ENCODE data around the gene CYP1A2. TPM values are rescaled to one million over a fixed set of nuclear protein-coding genes. Genes with fewer than 3 reads are reported as not detected.

The CYP1A2 gene
- total RNA-seq, 3 donors from 2014 or later (not counting 1 experiment from before 2014, with no cell fraction given), result not detected

- Histone ChIP-seq H3K4me3 (ENCODE audit: low read length) (no peak overlapping the region), H3K36me3 (ENCODE audit: control insufficient read depth, insufficient read depth, low read length) (peaks cover 16% of the 10 kb centered on the region), H3K27me3 (ENCODE audit: control insufficient read depth, insufficient read depth, low read length) (no peaks in the 10 kb centered on the region), H3K27ac (ENCODE audit: low read length) (peak overlapping the region; percentile 94), H3K4me1 (ENCODE audit: control insufficient read depth, insufficient read depth, low read length) (peaks cover 95% of the 10 kb centered on the region), H3K9me3 (ENCODE audit: control insufficient read depth, insufficient read depth, low read length) (no peaks in the 10 kb centered on the region)
- Mint-ChIP-seq H3K36me3 (no peaks in the 10 kb centered on the region), H3K9me3 (no peaks in the 10 kb centered on the region), H3K4me1 (peaks cover 82 to 94% of the 10 kb centered on the region in 2 donors), H3K27ac (peak overlapping the region; percentile 95 to 100), H3K27me3 (ENCODE audit: low read depth in 2 of 2) (no peaks in the 10 kb centered on the region), H3K4me3 (peak overlapping the region; percentile 81)
- no peak for ATAC-seq
- WGBS (ENCODE audit: insufficient coverage), result no CpG with 5 or more reads among the region's 1 CpG
- no peak for DNase-seq
- no peak for TF ChIP-seq CTCF (IDR thresholded peaks at IDR 0.05)
- intact Hi-C loops (cut with micrococcal nuclease), result loop anchor here (2.0 kb wide), 1 partner anchor 14 kb away; no protein-coding TSS in a partner anchor
Measured at GRCh38 chr15:74791007-74791406, 42.4 kb downstream of the CYP1A2 start.

GRCh38 chr15:74791667-74792066 lies 43.0 kb downstream of the CYP1A2 start:
- peak overlapping the region; percentile 95 to 100 for H3K27ac Mint-ChIP-seq

GRCh38 chr15:74792227-74793016 lies 43.8 kb downstream of the CYP1A2 start:
- ATAC-seq (no peak), DNase-seq (peak in 1 of 2 donors; percentile 59)
- Mint-ChIP-seq H3K27ac (peak overlapping the region; percentile 95 to 100), H3K9me3 (no peaks in the 10 kb centered on the region), H3K27me3 (ENCODE audit: low read depth in 2 of 2) (no peaks in the 10 kb centered on the region), H3K36me3 (no peaks in the 10 kb centered on the region), H3K4me1 (peaks cover 76 to 89% of the 10 kb centered on the region in 2 donors), H3K4me3 (peak overlapping the region; percentile 81)
- peaks cover 13% of the 10 kb centered on the region for H3K36me3 ChIP-seq (ENCODE audit: control insufficient read depth, insufficient read depth, low read length)
- intact Hi-C loops (cut with micrococcal nuclease), result no loop called here
- no peaks in the 10 kb centered on the region for H3K9me3 ChIP-seq (ENCODE audit: control insufficient read depth, insufficient read depth, low read length)
- H3K27ac ChIP-seq (ENCODE audit: low read length), result peak overlapping the region; percentile 70
- TF ChIP-seq CTCF (IDR thresholded peaks at IDR 0.05), result no peak
- WGBS (ENCODE audit: insufficient coverage), result 37% methylated on average over 12 of the region's 12 CpGs
- H3K27me3 ChIP-seq (ENCODE audit: control insufficient read depth, insufficient read depth, low read length), result no peaks in the 10 kb centered on the region
- H3K4me3 ChIP-seq (ENCODE audit: low read length), result no peak overlapping the region
- peaks cover 95% of the 10 kb centered on the region for H3K4me1 ChIP-seq (ENCODE audit: control insufficient read depth, insufficient read depth, low read length)

More at GRCh38 chr15:74791667-74792066, 43.0 kb downstream of the CYP1A2 start:
- no peak for ATAC-seq
- peaks cover 84 to 94% of the 10 kb centered on the region in 2 donors for H3K4me1 Mint-ChIP-seq
- no peaks in the 10 kb centered on the region for H3K9me3 Mint-ChIP-seq
- H3K4me1 ChIP-seq (ENCODE audit: control insufficient read depth, insufficient read depth, low read length), result peaks cover 95% of the 10 kb centered on the region
- peaks cover 13% of the 10 kb centered on the region for H3K36me3 ChIP-seq (ENCODE audit: control insufficient read depth, insufficient read depth, low read length)
- peak overlapping the region; percentile 81 for H3K4me3 Mint-ChIP-seq
- H3K27me3 Mint-ChIP-seq (ENCODE audit: low read depth in 2 of 2), result no peaks in the 10 kb centered on the region
- H3K36me3 Mint-ChIP-seq, result no peaks in the 10 kb centered on the region
- TF ChIP-seq CTCF (IDR thresholded peaks at IDR 0.05), result no peak
- WGBS (ENCODE audit: insufficient coverage), result 78% methylated on average over 7 of the region's 7 CpGs
- H3K27ac ChIP-seq (ENCODE audit: low read length), result peak overlapping the region; percentile 70
- DNase-seq, result no peak
- no peaks in the 10 kb centered on the region for H3K27me3 ChIP-seq (ENCODE audit: control insufficient read depth, insufficient read depth, low read length)
- H3K9me3 ChIP-seq (ENCODE audit: control insufficient read depth, insufficient read depth, low read length), result no peaks in the 10 kb centered on the region
- intact Hi-C loops (cut with micrococcal nuclease), result loop anchor here (2.0 kb wide), 1 partner anchor 15 kb away; no protein-coding TSS in a partner anchor
- H3K4me3 ChIP-seq (ENCODE audit: low read length), result no peak overlapping the region

Measured in natural killer cell (primary cell).